ENCODE measurements around the gene YY1. TPM values are rescaled to one million over a fixed set of nuclear protein-coding genes. Genes with fewer than 3 reads are reported as not detected.

YY1 gene
- total and polyA plus RNA-seq, 9 of the 15 experiments (the other 6 are each of a cell fraction or from before 2014, with no cell fraction given): 20.8 to 74.2 (median 46.7) TPM

DNA sequence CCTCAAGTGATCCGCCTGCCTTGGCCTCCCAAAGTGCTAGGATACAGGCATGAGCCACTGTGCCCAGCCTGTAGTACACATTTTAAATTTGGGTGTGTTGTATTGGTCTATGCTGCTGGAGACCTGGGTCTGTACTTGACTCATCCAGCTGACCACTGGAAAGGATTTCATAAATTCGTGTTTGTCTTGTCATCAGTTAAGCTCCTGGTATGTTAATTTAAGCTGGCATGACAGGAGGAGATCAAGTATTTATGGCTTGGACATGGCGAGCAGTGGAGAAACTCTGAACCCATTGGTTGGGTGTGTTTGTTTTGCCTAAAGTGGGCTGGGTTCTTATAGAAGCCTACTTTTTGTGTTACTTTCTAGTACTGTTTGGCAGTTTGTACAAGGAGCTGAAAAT is 24.2 kb downstream of the YY1 start:
- CTCF ChIA-PET (ENCODE audit: low intra/inter-chr PET ratio): no interaction called here
- H3K27me3 ChIP-seq (ENCODE audit: control insufficient read depth in 2 of 2, insufficient read depth in 2 of 2, low read length in 2 of 2): no peaks in the 10 kb centered on the region
- H3K4me1 ChIP-seq (replicated peaks in 1 of 2; ENCODE audit: control insufficient read depth in 2 of 2, insufficient read depth in 2 of 2, low read length in 2 of 2): no peaks in the 10 kb centered on the region; a peak in 3 of 5 replicates
- H3K79me2 ChIP-seq (ENCODE audit: control insufficient read depth, insufficient read depth, low read length): peaks cover 93% of the 10 kb centered on the region
- 77% methylated on average over 3 of the region's 3 CpGs for WGBS (ENCODE audit: insufficient coverage, low coverage, missing lambda C conversion rate)
- DNase-seq (ENCODE audit: extremely low read depth in 1 of 4, low spot score in 3 of 4): no peak
- no peak overlapping the region for H3K9ac ChIP-seq (ENCODE audit: insufficient read depth in 1 of 2, low read depth in 2 of 2, low read length in 2 of 2)
- H3K27ac ChIP-seq (ENCODE audit: extremely low read depth, low read depth, low read length): no peak overlapping the region
- H3K9me3 ChIP-seq (replicated peaks; ENCODE audit: control insufficient read depth, insufficient read depth, low read depth, low read length): no peaks in the 10 kb centered on the region
- in situ Hi-C loops (cut with MboI): no loop called here
- H3K4me2 ChIP-seq (ENCODE audit: insufficient read depth, low read length): no peak overlapping the region
- POLR2A ChIA-PET: interaction anchor here (1.3 kb wide), 1 partner anchor 16 kb away, joined by 4 read pairs; no protein-coding TSS in a partner anchor
- intact Hi-C loops (cut with micrococcal nuclease): no loop called here
- BruUV-seq (replicated peaks): no TSS peak
- H3K36me3 ChIP-seq (ENCODE audit: control insufficient read depth, insufficient read depth, low read length): peaks cover 59% of the 10 kb centered on the region
- no peaks in the 10 kb centered on the region for H3K9me1 ChIP-seq (ENCODE audit: control insufficient read depth, insufficient read depth, low read length)
- H4K20me1 ChIP-seq (replicated peaks; ENCODE audit: control insufficient read depth, insufficient read depth, low read length): peaks cover 29% of the 10 kb centered on the region
- TF ChIP-seq RBM14 (IDR thresholded peaks at IDR 0.05; ENCODE audit: borderline replicate concordance, insufficient read depth, low read depth, low read length) (no peak), U2AF1 (optimal IDR thresholded peaks at IDR 0.05; ENCODE audit: low read depth, low read length) (no peak), MEF2A (IDR thresholded peaks at IDR 0.05; ENCODE audit: control insufficient read depth, low read depth, low read length) (no peak), KDM5B (IDR thresholded peaks at IDR 0.05; ENCODE audit: insufficient replicate concordance, low read depth, low read length) (no peak), SAFB2 (IDR thresholded peaks at IDR 0.05; ENCODE audit: borderline replicate concordance, low read depth, low read length, severe bottlenecking) (no peak), YY1 (IDR thresholded peaks at IDR 0.05; ENCODE audit: borderline replicate concordance in 1 of 3, control insufficient read depth in 1 of 3, extremely low read depth in 1 of 3, insufficient read depth in 3 of 3, insufficient read length in 1 of 3, insufficient replicate concordance in 2 of 3, low read depth in 1 of 3, low read length in 2 of 3) (no peak)
- TF ChIP-seq, protein P1, sequence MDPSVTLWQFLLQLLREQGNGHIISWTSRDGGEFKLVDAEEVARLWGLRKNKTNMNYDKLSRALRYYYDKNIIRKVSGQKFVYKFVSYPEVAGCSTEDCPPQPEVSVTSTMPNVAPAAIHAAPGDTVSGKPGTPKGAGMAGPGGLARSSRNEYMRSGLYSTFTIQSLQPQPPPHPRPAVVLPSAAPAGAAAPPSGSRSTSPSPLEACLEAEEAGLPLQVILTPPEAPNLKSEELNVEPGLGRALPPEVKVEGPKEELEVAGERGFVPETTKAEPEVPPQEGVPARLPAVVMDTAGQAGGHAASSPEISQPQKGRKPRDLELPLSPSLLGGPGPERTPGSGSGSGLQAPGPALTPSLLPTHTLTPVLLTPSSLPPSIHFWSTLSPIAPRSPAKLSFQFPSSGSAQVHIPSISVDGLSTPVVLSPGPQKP (CRISPR knock-in tag; IDR thresholded peaks at IDR 0.05): no peak
- TF ChIP-seq, protein P2, sequence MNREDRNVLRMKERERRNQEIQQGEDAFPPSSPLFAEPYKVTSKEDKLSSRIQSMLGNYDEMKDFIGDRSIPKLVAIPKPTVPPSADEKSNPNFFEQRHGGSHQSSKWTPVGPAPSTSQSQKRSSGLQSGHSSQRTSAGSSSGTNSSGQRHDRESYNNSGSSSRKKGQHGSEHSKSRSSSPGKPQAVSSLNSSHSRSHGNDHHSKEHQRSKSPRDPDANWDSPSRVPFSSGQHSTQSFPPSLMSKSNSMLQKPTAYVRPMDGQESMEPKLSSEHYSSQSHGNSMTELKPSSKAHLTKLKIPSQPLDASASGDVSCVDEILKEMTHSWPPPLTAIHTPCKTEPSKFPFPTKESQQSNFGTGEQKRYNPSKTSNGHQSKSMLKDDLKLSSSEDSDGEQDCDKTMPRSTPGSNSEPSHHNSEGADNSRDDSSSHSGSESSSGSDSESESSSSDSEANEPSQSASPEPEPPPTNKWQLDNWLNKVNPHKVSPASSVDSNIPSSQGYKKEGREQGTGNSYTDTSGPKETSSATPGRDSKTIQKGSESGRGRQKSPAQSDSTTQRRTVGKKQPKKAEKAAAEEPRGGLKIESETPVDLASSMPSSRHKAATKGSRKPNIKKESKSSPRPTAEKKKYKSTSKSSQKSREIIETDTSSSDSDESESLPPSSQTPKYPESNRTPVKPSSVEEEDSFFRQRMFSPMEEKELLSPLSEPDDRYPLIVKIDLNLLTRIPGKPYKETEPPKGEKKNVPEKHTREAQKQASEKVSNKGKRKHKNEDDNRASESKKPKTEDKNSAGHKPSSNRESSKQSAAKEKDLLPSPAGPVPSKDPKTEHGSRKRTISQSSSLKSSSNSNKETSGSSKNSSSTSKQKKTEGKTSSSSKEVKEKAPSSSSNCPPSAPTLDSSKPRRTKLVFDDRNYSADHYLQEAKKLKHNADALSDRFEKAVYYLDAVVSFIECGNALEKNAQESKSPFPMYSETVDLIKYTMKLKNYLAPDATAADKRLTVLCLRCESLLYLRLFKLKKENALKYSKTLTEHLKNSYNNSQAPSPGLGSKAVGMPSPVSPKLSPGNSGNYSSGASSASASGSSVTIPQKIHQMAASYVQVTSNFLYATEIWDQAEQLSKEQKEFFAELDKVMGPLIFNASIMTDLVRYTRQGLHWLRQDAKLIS (CRISPR knock-in tag; IDR thresholded peaks at IDR 0.05): no peak
- no peak overlapping the region for H2AFZ ChIP-seq (ENCODE audit: low read depth, low read length)
- FAIRE-seq: no peak
- no peak overlapping the region for H3K4me3 ChIP-seq
- no peak for ATAC-seq
